NCI-H2081 treated with DMSO at 0.1 percent for 48 hours (cell line): ENCODE measurements around the gene SLC25A13.
"Not testable (repeated sequence)": the region's sequence is repeated elsewhere in the genome, so short reads cannot be mapped to it uniquely, and the experiment has no call there.

Experiments
- DNase-seq: peaks from one replicate; lab custom pipeline; 2025; lab: John Stamatoyannopoulos, UW

The SLC25A13 gene

GRCh38 chr7:96299496-96299895, 22.4 kb downstream of the SLC25A13 start:
- no peak for DNase-seq

DNA sequence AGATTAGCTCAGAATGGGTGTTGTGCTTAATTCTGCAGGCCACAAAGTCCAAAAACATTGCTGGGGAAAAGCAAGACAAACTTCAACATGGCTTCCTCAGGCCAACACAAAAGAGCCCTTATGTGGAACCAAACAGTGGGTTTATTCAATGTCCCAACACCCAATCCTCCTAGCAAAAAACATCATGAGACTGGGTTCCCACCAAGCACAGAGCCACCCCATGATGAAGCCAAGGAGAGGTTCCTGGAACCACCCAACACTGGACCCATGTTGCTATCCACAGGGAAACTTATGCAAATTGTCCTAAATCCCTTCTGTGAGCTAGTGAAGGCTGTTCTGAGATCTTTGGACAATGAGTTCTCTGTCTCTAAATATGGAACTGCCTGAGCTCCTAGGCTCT, 24.0 kb downstream of the SLC25A13 start:
- no peak for DNase-seq

GRCh38 chr7:96297446-96297845, 24.5 kb downstream of the SLC25A13 start:
- DNase-seq, result not testable (repeated sequence)

GRCh38 chr7:96293911-96294310, 28.0 kb downstream of the SLC25A13 start:
- not testable (repeated sequence) for DNase-seq

DNA sequence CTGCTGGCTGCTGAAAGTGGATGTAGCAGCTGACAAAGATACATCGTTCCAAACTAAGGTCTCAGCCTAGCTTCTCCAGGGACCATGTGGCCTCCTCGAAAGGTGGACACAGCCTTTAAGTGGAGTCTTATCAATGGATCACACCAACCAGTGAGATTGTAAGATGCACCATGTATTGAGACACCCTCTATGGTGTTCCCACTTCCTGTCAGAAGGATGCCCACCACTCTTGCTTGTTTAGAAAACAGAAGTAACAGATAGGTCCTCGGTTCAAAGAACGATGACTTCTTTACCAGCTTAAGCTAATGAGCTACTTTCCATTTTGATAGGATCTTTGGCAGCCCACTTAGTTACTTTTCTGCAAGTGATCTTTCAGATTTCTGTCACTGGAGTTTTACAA, 34.3 kb downstream of the SLC25A13 start:
- DNase-seq, result no peak

GRCh38 chr7:96287132-96287531, 34.8 kb downstream of the SLC25A13 start:
- no peak for DNase-seq

DNA sequence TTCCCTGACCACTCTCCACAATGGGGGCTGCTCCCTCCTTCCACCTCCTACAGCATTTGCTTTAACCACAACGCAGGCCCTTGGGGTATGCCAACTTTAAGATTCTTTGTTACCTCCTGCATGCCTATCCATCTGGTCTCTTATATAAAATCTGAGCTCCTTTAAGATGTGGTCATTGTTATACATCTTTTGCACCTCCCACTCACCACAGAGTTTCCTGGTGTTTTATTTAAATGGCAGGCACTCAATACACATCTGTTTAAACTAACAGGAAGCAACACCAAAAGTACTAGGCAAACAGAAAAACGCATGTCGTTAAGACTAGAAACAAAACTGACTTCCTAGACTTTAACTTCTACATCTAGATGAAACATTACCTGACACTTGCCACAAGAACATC, 36.3 kb downstream of the SLC25A13 start:
- DNase-seq, result no peak

DNA sequence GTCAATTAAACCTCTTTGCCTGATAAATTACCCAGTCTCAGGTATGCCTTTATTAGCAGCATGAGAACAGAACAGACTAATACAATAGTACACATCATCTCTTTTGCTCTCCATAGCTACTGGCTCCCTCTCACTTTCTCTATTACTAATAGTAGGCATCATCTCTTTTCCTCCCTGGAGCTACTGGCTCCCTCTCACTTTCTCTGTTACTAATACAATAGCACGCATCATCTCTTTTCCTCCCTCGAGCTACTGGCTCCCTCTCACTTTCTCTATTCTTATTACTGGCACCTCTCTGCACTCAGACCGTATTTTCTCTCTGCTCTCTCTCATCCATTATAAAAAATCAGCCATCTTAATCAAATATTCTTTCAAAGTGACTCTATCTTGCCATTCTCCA, 37.1 kb downstream of the SLC25A13 start:
- no peak for DNase-seq

GRCh38 chr7:96284240-96284639, 37.7 kb downstream of the SLC25A13 start:
- no peak for DNase-seq

GRCh38 chr7:96282835-96283234, 39.1 kb downstream of the SLC25A13 start:
- DNase-seq, result no peak

DNA sequence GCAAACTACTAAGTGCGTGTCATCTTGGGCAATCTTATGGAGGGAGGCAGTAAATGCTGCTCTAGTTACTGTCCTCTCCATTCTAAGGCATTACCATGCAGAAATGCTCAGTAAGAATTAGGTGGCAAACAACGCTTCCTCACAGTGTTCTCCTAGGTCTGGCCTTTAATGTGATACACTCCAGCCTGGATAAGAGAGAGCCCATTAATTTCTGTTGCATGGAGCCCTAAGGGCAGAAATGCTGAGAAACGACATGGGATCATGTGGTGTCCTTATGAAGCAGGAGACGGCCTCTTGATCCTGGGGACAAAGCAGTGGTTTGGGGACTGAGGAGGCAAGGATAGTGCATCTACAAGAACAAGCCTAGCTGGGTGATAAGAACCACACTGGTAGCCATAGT, 44.0 kb downstream of the SLC25A13 start:
- DNase-seq, result no peak

DNA sequence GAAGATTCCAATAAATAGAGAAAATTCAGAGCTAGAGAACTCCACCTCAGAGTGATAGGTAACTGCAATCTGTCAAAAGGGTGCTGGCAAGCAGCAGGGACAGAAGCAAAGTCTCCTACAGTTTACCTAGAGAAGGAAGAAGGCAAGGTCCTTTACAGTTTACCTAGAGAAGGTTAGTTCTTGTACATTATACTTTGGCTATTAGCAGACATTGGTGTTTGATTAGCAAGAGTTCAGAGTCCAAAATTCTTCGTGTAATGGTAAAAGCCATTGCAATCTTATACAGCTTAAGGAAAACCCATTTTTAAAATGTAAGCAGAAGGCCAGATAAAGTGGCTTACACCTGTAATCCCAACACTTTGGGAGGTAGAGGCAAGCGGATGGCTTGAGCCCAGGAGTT, 45.9 kb downstream of the SLC25A13 start:
- no peak for DNase-seq

DNA sequence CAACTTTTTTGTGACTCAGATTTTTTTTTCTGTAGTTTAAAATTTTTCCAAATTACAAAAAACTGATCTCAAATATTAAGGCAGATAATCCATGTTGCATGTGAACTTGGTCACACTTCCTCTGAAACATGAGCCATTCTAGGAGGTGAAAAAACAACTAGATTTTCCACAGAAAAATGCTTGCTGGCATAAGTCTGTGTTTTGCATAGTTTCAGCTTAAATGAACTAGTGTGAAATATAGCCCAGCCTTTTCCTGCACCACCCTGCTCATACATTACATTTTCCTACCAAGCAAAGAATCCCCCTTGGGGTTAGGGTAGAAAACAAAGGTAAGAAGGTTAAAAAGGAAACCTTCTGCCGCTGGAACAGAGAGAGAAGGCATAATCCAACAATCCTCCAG, 48.2 kb downstream of the SLC25A13 start:
- no peak for DNase-seq

DNA sequence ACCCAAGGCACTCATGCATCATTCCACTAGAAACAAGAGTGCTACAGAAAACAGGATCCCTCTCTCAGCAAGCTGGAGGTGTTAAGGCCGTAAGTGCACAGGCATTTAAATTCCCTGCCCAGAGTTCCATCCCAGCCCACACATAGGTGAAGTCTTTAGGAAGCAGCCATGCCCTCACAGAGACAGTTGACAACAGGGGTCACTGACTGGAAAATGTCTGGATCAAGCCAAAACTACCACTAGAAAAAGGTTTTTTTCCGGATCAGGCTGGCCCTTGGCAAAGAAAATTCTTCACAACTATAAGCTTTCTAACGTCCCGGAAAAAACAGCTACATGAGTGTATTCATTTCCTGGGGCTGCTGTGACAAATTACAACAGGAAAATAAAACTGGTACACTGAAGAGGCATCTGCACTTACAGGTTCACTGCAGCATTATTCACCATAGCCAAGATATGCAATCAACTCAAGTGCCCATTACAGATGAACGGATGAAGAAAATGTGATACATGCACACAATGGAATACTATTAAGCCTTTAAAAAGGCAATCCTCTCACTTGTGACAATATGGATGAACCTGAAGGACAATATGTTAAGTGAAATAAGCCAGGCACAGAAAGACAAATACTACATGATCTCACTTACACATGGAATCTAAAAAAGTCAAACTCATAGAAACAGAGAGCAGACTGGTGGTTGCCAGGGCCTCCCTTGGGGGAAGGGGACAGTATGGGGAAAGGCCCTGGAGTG, 52.5 kb downstream of the SLC25A13 start:
- DNase-seq, result no peak

- no peak for DNase-seq
These were observed 55.3 kb downstream of the SLC25A13 start for GRCh38 chr7:96266580-96266979.

DNA sequence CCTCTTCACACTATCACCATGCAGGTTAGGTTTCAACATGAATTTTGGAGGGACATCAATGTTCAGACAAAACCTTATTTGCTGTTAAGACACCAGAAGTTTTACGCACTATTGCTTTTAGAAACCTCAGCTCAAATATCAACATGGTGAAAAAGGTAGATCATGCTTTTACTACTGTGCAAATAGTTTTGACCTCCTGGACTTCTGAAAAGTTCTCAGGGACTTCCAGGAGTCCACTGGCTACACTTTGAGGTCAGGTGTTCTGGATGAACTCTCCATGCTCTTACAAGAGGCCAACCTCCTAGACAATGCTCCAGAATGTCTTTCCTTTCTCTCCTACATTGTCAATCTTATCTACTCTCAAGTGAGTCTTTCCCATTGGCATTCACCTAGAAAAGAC, 55.9 kb downstream of the SLC25A13 start:
- no peak for DNase-seq

GRCh38 chr7:96253964-96254363, 67.9 kb downstream of the SLC25A13 start:
- DNase-seq, result no peak

DNA sequence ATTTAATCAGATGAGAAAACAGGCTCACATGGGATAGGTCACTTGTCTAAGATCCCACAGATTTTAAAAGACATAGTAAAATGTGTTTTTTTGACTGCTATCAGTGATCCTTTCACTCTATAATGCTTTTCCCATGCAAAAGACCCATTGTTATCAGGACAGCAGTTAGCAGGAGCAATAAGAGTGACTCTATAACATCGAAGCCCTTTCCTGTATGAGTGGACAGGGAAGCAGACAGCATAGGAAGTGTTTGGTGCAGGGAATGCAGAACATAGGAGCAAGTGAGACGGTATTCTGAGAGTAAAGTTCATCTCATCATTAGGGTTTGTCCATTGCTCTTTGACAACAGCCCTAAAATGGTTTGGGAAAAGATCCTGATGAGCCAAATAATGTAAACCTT, 68.5 kb downstream of the SLC25A13 start:
- no peak for DNase-seq

DNA sequence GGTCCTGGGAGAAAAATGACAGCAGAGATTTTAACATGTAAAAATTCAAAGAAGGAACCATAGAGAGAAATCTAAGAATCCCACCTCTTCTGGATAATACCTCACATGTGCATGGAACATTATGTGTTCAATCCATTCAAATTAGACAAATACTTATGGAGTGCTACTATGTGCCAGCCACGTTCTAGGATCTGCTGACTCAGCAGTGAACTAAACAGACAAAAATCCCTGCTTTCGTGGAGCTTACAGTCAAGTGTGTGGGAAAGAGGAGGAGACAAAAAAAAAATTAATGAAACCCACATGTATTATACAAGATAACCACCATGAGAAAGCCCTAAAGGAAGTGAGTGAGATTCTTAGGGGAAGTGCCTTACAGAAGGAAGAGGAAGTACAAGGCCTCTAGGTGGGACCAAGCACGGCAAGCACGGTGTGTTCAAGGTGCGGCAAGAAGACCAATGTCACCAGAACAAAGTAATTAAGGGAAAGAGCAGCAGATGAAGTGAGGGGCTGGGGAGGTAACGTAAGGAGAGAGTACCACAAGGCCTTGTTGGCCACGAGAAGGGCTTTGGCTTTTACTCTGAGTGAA, 71.0 kb downstream of the SLC25A13 start:
- no peak for DNase-seq

DNA sequence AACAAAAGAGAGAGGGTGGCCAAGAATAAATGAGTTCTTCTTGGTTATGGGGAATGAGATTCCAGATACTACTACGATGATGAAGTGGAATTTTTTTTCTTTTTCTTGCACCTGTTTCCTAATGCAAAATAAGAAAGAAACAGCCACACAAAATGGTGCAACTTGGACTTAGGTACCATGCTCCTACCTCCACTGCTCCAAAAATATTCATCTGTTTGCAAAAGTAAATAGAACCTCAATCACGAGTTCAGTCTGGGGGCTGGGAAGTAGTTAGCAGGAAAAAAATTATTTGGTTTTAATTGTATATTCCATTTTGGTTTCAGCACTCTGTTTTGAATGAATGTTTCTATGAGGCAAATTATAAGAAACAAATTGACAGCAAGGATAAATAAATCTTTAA, 73.5 kb downstream of the SLC25A13 start:
- no peak for DNase-seq

GRCh38 chr7:96246919-96247318, 75.0 kb downstream of the SLC25A13 start:
- peak; percentile 99 for DNase-seq

DNA sequence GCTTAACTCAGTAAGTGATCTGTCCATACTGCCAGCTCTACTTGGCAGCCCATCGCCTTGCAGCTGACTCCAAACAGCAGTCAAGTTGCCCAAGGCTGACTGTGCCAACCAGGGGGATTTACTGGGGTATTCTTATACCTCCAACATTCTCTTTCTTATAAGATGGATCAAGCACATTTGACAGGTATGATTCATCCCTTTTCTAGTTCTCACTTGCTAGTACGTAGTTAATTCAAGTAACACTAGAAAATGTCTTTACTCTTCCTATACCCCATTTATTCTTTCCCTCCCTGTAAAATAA, 77.0 kb downstream of the SLC25A13 start:
- DNase-seq, result no peak

GRCh38 chr7:96244244-96244991, 77.5 kb downstream of the SLC25A13 start:
- DNase-seq, result peak; percentile 78
